ENCODE results near the gene DLST.

DNA sequence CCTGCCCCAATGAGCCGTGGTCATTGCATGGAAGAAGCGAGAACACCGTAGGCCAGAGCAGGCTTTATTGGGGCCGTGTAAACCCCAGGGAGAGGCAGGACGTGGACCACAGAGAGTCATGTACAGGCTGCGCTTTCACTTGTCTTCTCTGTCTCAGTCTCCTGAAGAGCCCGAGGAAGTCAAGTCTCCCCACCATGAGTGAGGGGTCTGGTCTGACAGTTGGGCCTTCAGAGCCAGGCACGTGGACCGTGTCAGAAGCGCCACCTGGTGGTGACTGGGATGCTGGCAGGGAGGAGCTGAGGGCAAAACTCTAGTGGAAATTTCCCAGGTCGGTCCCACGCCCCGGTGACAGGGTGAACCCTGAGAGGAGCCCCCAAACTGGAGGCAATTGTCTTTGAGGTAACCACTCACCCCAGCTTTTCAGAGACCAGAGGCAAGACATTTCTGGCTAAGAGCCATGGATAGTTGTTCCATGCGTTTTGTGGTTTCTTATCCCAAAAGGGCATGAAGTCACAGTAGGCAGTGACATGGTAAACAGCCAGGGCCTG lies 24.0 kb downstream of the DLST start:
- TF ChIP-seq, protein P1, sequence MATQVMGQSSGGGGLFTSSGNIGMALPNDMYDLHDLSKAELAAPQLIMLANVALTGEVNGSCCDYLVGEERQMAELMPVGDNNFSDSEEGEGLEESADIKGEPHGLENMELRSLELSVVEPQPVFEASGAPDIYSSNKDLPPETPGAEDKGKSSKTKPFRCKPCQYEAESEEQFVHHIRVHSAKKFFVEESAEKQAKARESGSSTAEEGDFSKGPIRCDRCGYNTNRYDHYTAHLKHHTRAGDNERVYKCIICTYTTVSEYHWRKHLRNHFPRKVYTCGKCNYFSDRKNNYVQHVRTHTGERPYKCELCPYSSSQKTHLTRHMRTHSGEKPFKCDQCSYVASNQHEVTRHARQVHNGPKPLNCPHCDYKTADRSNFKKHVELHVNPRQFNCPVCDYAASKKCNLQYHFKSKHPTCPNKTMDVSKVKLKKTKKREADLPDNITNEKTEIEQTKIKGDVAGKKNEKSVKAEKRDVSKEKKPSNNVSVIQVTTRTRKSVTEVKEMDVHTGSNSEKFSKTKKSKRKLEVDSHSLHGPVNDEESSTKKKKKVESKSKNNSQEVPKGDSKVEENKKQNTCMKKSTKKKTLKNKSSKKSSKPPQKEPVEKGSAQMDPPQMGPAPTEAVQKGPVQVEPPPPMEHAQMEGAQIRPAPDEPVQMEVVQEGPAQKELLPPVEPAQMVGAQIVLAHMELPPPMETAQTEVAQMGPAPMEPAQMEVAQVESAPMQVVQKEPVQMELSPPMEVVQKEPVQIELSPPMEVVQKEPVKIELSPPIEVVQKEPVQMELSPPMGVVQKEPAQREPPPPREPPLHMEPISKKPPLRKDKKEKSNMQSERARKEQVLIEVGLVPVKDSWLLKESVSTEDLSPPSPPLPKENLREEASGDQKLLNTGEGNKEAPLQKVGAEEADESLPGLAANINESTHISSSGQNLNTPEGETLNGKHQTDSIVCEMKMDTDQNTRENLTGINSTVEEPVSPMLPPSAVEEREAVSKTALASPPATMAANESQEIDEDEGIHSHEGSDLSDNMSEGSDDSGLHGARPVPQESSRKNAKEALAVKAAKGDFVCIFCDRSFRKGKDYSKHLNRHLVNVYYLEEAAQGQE (IDR thresholded peaks at IDR 0.05; ENCODE audit: insufficient replicate concordance, low read depth): no peak
- no peak for TF ChIP-seq POLR2AphosphoS5 (IDR thresholded peaks at IDR 0.05; ENCODE audit: low read depth)

Measured in HL-60 (cell line).